Neural crest cell (in vitro differentiated cells): ENCODE results near the gene KDM4C. TPM values are rescaled to one million over a fixed set of nuclear protein-coding genes. Genes with fewer than 3 reads are reported as not detected.
"Not testable (repeated sequence)": the region's sequence is repeated elsewhere in the genome, so short reads cannot be mapped to it uniquely, and the experiment has no call there.

ENCODE experiments used
- DNase-seq: peaks from one replicate; pipeline ENCODE4 v3.0.0; 2021; ENCODE audit warnings: low read depth, mixed read lengths, low spot score
- H3K27ac Mint-ChIP-seq: one replicate; pipeline ENCODE4 v1.8.0; 2021; ENCODE audit warnings: mild to moderate bottlenecking, mixed read lengths; ENCODE audit not compliant: unreplicated experiment
- H3K27me3 Mint-ChIP-seq: 2 replicates; pipeline ENCODE4 v1.8.0; 2021; ENCODE audit warnings: low read depth, mild to moderate bottlenecking, mixed read lengths
- H3K36me3 Mint-ChIP-seq: 2 replicates; pipeline ENCODE4 v1.8.0; 2021; ENCODE audit warnings: low read depth, mild to moderate bottlenecking, mixed read lengths
- H3K4me1 Mint-ChIP-seq: 2 replicates; pipeline ENCODE4 v1.8.0; 2021; ENCODE audit warnings: mixed read lengths
- H3K4me3 Mint-ChIP-seq: one replicate; pipeline ENCODE4 v1.8.0; 2021; ENCODE audit warnings: mild to moderate bottlenecking, mixed read lengths
- H3K9me3 Mint-ChIP-seq: 2 replicates; pipeline ENCODE4 v1.8.0; 2021; ENCODE audit warnings: mixed read lengths
- long read RNA-seq: library from polyadenylated mRNA; unstranded; transcript quantifications from one replicate; pipeline ENCODE4 v2.0.0, GENCODE V29; 2020
- total RNA-seq: library from RNA; stranded (reverse); gene quantifications from 2 replicates; pipeline ENCODE4 v1.2.1, GENCODE V29; 2021
- TF ChIP-seq, protein P1 (sequence below): fragments of 200-600 bp; sonication (generic); conservative IDR thresholded peaks from 2 replicates; pipeline ENCODE4 v1.5.0; 2021; ENCODE audit warnings: antibody characterized with exemption, mild to moderate bottlenecking

KDM4C gene
- total RNA-seq = 9.4 and 11.2 TPM in 2 replicates
- long read RNA-seq, full-length matches to known transcripts = 3 of 5 reads
- long read RNA-seq, partial matches to known transcripts = 0 of 5 reads
- long read RNA-seq, other reads (novel, unspliced or antisense) = 2 of 5 reads

DNA sequence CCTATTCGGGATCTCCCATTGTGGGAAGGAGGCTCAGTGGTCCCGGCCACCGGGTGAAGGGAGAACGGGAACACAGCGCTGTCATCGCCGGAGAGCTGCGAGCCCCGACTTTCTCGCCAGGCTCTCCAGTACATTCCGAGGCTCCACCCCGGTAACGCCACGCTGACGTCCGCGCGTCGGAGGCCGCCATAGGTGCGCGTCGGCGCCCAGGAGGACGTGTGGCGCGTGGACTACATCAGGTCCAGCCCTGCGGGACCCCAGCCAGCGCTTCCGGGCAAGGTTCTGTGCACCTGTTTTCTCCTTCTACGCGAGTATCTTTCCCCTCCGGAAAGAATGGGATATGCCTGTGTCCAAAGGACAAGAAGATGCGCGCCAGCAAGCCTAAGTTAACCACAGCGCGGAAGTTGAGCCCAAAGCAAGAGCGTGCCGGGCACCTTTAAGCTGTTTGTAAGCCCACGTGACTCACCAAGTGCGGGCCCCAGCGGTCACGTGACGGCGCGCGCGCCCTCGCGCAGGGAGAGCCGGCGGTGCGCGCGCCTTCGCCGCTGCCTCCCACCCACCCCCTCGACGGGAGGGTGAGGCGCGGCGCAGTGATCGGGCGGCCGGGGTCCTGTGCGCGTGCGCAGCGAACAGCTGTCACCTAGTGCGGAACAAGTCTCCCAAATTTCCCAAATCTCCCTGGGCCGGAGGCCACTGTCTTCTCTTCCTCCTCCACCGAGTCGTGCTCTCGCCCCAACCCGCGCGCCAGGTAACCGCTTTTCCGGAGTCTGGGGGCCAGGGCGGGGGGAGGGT, at the start of gene KDM4C:
Gene KDM4C (plus strand): TSS at position 518 of the 792 bp plus-strand sequence. CDS start 35,016 bp downstream, outside the sequence.
- Mint-ChIP-seq H3K36me3 (no peaks in the 10 kb centered on the region), H3K27ac (peak within 1 kb of the TSS; percentile 99), H3K4me1 (peaks cover 26% of the 10 kb centered on the region), H3K9me3 (no peaks in the 10 kb centered on the region), H3K27me3 (peaks cover 21% of the 10 kb centered on the region), H3K4me3 (peak within 1 kb of the TSS; percentile 98)
- DNase-seq = peak; percentile 87
- TF ChIP-seq, protein P1, sequence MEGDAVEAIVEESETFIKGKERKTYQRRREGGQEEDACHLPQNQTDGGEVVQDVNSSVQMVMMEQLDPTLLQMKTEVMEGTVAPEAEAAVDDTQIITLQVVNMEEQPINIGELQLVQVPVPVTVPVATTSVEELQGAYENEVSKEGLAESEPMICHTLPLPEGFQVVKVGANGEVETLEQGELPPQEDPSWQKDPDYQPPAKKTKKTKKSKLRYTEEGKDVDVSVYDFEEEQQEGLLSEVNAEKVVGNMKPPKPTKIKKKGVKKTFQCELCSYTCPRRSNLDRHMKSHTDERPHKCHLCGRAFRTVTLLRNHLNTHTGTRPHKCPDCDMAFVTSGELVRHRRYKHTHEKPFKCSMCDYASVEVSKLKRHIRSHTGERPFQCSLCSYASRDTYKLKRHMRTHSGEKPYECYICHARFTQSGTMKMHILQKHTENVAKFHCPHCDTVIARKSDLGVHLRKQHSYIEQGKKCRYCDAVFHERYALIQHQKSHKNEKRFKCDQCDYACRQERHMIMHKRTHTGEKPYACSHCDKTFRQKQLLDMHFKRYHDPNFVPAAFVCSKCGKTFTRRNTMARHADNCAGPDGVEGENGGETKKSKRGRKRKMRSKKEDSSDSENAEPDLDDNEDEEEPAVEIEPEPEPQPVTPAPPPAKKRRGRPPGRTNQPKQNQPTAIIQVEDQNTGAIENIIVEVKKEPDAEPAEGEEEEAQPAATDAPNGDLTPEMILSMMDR = no peak

DNA sequence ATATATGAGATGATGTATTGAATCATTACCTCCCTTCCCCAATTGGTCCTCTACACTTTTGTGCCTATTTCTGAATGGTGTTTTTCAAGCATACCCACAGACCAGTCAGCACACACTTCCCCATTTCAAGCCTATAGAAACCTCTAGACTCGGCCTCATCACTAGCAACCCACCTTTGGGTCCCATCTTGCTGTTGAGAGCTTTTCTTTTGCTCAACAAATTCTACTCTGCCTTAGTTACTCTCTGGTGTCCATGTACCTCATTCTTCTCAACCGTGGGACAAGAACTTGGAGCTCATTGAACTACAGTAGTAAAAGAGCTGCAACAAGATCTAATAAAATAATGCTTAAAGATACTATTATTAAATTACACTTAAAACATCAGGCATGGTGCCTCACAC, 49.0 kb upstream of the KDM4C start:
- no peak overlapping the region for H3K27ac Mint-ChIP-seq
- H3K9me3 Mint-ChIP-seq = peaks cover 3% of the 10 kb centered on the region
- peaks cover 6% of the 10 kb centered on the region for H3K4me1 Mint-ChIP-seq
- TF ChIP-seq, protein P1 = no peak
- H3K4me3 Mint-ChIP-seq = no peak overlapping the region
- H3K36me3 Mint-ChIP-seq = no peaks in the 10 kb centered on the region
- DNase-seq = no peak
- no peaks in the 10 kb centered on the region for H3K27me3 Mint-ChIP-seq

DNA sequence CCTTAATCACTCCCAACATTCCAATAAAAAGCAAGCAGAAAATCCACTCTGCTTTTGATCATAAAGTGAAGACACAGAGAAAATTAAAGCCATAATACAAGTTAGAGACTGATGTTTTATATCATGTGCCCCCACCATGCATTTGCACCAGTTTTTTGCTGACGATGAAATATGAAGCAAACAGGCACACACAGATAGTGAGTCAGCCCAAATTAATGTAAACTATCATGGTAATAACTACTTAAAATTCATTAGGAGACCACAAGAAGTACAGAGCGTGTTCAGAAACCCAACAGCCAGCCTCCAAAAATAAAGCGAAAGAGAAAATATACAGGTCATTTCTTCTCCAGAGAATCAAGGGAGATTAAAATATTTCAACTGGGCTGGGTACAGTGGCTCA, 46.4 kb upstream of the KDM4C start:
- no peak for DNase-seq
- peaks cover 3% of the 10 kb centered on the region for H3K9me3 Mint-ChIP-seq
- no peaks in the 10 kb centered on the region for H3K27me3 Mint-ChIP-seq
- no peaks in the 10 kb centered on the region for H3K36me3 Mint-ChIP-seq
- H3K4me1 Mint-ChIP-seq = no peaks in the 10 kb centered on the region
- H3K4me3 Mint-ChIP-seq = no peak overlapping the region
- TF ChIP-seq, protein P1 = no peak
- no peak overlapping the region for H3K27ac Mint-ChIP-seq

DNA sequence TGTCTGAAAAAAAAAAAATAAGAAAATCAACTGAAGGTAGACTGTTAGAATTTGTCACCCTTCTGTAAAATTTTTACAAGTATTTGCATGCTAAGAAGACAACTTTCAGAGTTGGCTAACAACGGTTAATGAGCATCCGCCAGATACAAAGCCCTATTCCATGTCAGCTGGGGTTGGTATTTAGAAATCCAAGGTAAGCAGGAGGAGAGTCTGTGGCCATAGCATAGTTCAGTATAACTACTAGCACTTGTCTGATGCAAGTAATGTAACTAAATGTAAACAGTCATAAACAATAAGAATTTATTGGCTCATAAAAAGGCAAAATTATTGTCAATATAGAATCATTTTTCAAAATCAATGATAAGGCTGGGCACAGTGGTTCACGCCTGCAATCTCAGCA, 45.7 kb upstream of the KDM4C start:
- Mint-ChIP-seq H3K9me3 (peaks cover 3% of the 10 kb centered on the region), H3K27ac (no peak overlapping the region), H3K27me3 (no peaks in the 10 kb centered on the region), H3K4me3 (no peak overlapping the region), H3K4me1 (no peaks in the 10 kb centered on the region), H3K36me3 (no peaks in the 10 kb centered on the region)
- TF ChIP-seq, protein P1 = no peak
- no peak for DNase-seq

DNA sequence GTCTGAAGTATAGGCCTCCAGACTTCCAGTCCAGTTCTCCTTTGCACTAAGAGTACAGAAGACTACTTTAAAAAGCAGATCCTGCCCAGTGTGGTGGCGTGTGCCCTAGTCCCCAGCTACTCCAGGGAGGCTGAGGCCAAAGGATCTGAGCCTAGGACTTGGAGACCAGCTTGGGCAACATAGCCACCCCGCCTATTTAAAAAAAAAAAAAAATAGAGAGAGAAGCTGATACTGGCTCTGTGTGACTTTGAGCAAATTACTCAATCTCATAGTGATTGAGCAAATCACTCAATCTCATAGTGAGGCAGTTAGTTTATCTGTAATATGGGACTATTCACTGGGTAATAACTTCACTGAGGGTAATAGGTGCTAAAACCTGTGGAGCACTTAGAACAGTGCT, 43.6 kb upstream of the KDM4C start:
- no peaks in the 10 kb centered on the region for H3K27me3 Mint-ChIP-seq
- no peak for DNase-seq
- TF ChIP-seq, protein P1 = no peak
- no peaks in the 10 kb centered on the region for H3K36me3 Mint-ChIP-seq
- H3K4me3 Mint-ChIP-seq = no peak overlapping the region
- H3K27ac Mint-ChIP-seq = no peak overlapping the region
- H3K4me1 Mint-ChIP-seq = no peaks in the 10 kb centered on the region
- H3K9me3 Mint-ChIP-seq = no peaks in the 10 kb centered on the region

DNA sequence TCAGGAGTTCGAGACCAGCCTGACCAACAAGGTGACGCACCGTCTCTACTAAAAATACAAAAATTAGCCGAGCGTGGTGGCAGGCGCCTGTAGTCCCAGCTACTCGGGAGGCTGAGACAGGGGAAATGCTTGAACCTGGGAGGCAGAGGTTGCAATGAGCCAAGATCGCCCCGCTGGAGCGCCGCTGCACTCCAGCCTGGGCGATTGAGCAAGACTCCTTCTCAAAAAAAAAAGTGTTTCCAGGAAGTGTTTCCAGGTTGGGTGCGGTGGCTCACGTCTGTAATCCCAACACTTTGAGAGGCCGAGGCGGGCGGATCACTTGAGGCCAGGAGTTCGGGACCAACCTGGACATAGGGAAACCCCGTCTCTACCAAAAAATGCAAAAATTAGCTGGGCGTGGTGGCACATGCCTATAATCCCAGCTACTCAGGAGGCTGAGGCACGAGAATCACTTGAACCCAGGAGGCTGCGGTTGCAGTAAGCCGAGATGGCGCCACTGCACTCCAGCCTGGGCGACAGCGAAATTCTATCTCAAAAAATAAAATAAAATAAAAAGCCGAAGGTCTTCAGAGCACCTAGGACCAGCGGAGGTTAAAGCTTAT, 42.5 kb upstream of the KDM4C start:
- H3K4me1 Mint-ChIP-seq, H3K27me3 Mint-ChIP-seq, H3K36me3 Mint-ChIP-seq, H3K27ac Mint-ChIP-seq, DNase-seq, H3K9me3 Mint-ChIP-seq, H3K4me3 Mint-ChIP-seq: not testable (repeated sequence)
